Endothelial cell of umbilical vein (primary cell): ENCODE results near the gene CD300LG. TPM values are rescaled to one million over a fixed set of nuclear protein-coding genes. Genes with fewer than 3 reads are reported as not detected.

Experiments
- BruUV-seq: library from RNA; stranded (reverse); fragments of 400-500 nt; replicated peaks from 2 replicates; lab custom pipeline; 2021; lab: Mats Ljungman, UMichigan
- CTCF ChIA-PET: fragments of 300-600, 350-600 bp; sonication (Branson Sonifier 250); formaldehyde crosslinking; loops from one replicate; lab custom pipeline; 2021; ENCODE audit warnings: antibody characterized with exemption, inconsistent platforms; lab: Charles Lee
- POLR2A ChIA-PET: fragments of 300-600, 350-600 bp; sonication (Branson Sonifier 250); formaldehyde crosslinking; loops from one replicate; lab custom pipeline; 2021; ENCODE audit warnings: antibody characterized with exemption, inconsistent platforms; lab: Charles Lee
- DNase-seq: peaks from one replicate; pipeline ENCODE4 v3.0.0-alpha.2; 2011; ENCODE audit warnings: low read depth, low spot score
- FAIRE-seq: peaks from 2 replicates; lab custom pipeline; 2011; peaks lifted over from hg19 to GRCh38; lab: Jason Lieb, UNC
- H2AFZ ChIP-seq: 2 replicates; pipeline ENCODE4 v1.6.0; 2012; ENCODE audit warnings: low read depth, low read length, control low read depth, inconsistent platforms
- H3K27ac ChIP-seq: 2 replicates; pipeline ENCODE4 v1.5.1; 2011; ENCODE audit warnings: low read depth, mild to moderate bottlenecking, control low read depth, low read length, moderate library complexity; ENCODE audit not compliant: insufficient read depth
- H3K27me3 ChIP-seq, 2 experiments: 2 replicates each; pipeline versions ENCODE4 v1.6.0 to v1.6.1; 2011; ENCODE audit warnings: low read length in 2 of 2, mixed read lengths in 1 of 2; ENCODE audit not compliant: control insufficient read depth in 2 of 2, insufficient read depth in 2 of 2
- H3K36me3 ChIP-seq, 2 experiments: 2 replicates in 1 of 2; 3 replicates in 1 of 2; pipeline ENCODE4 v1.5.1; 2011; ENCODE audit warnings: low read length in 2 of 2, mild to moderate bottlenecking in 1 of 2, moderate library complexity in 1 of 2; ENCODE audit not compliant: control insufficient read depth in 2 of 2, insufficient read depth in 2 of 2; ENCODE audit errors: extremely low read depth in 1 of 2
- H3K4me1 ChIP-seq: 3 replicates; pipeline ENCODE4 v1.5.1; 2011; ENCODE audit warnings: mild to moderate bottlenecking, low read length; ENCODE audit not compliant: control insufficient read depth, insufficient read depth; ENCODE audit errors: extremely low read depth
- H3K4me2 ChIP-seq: 2 replicates; pipeline ENCODE4 v1.6.1; 2011; ENCODE audit warnings: low read length, control low read depth, mixed read lengths; ENCODE audit not compliant: insufficient read depth
- H3K4me3 ChIP-seq, 3 experiments: fragments of 200-600 bp in 1 of 3; sonication (generic), shearing (Covaris generic) in 1 of 3; replicated peaks in 1 of 3; 2 replicates each; pipeline ENCODE4 v1.5.1; 2011 to 2016; ENCODE audit warnings: control low read depth in 3 of 3, low read length in 3 of 3, mild to moderate bottlenecking in 2 of 3, inconsistent platforms in 1 of 3, low read depth in 1 of 3, moderate library complexity in 1 of 3; ENCODE audit not compliant: insufficient read depth in 1 of 3
- H3K79me2 ChIP-seq: 2 replicates; pipeline ENCODE4 v1.6.0; 2012; ENCODE audit warnings: low read length, inconsistent platforms; ENCODE audit not compliant: control insufficient read depth, insufficient read depth
- H3K9ac ChIP-seq: replicated peaks from 2 replicates; pipeline ENCODE3; 2011; ENCODE audit warnings: low read length, control low read depth; ENCODE audit not compliant: insufficient read depth; ENCODE audit errors: extremely low read depth
- H3K9me1 ChIP-seq: replicated peaks from 3 replicates; pipeline ENCODE4 v1.6.0; 2011; ENCODE audit warnings: mild to moderate bottlenecking, low read length; ENCODE audit not compliant: control insufficient read depth, insufficient read depth; ENCODE audit errors: extremely low read depth
- H3K9me3 ChIP-seq: replicated peaks from 2 replicates; pipeline ENCODE4 v1.5.1; 2012; ENCODE audit warnings: low read length, inconsistent platforms; ENCODE audit not compliant: control insufficient read depth, insufficient read depth
- H4K20me1 ChIP-seq: replicated peaks from 2 replicates; pipeline ENCODE3; 2011; ENCODE audit warnings: mild to moderate bottlenecking, low read length; ENCODE audit not compliant: control insufficient read depth, insufficient read depth; ENCODE audit errors: extremely low read depth
- EZH2 ChIP-seq: IDR thresholded peaks from 2 replicates; pipeline ENCODE4 v1.6.1; 2012; ENCODE audit warnings: borderline replicate concordance, low read depth, mild to moderate bottlenecking, moderate library complexity, low read length, inconsistent platforms; ENCODE audit not compliant: severe bottlenecking
- FOS ChIP-seq: IDR thresholded peaks from 2 replicates; pipeline ENCODE4 v1.6.1; 2011; ENCODE audit warnings: mild to moderate bottlenecking, low read length, moderate library complexity, borderline replicate concordance; ENCODE audit not compliant: insufficient read depth
- GATA2 ChIP-seq: IDR thresholded peaks from 2 replicates; pipeline ENCODE4 v1.7.0; 2011; ENCODE audit warnings: low read depth, mild to moderate bottlenecking, moderate library complexity, mixed read lengths, low read length; ENCODE audit not compliant: insufficient read length, insufficient read depth
- JUN ChIP-seq: IDR thresholded peaks from 2 replicates; pipeline ENCODE4 v1.6.1; 2011; ENCODE audit warnings: borderline replicate concordance, low read depth; ENCODE audit not compliant: insufficient read length, insufficient read depth
- MYC ChIP-seq: IDR thresholded peaks from one replicate; pipeline ENCODE4 v1.6.1; 2011; ENCODE audit warnings: mild to moderate bottlenecking, low read depth, low read length
- POLR2A ChIP-seq: IDR thresholded peaks from 2 replicates; pipeline ENCODE4 v1.6.1; 2012; ENCODE audit warnings: low read depth, mild to moderate bottlenecking, control low read depth, low read length
- POLR2AphosphoS5 ChIP-seq: IDR thresholded peaks from 2 replicates; pipeline ENCODE4 v1.6.1; 2012; ENCODE audit warnings: low read depth, mild to moderate bottlenecking, control low read depth, low read length, moderate library complexity; ENCODE audit not compliant: insufficient read depth
- dilution Hi-C: fragments of 300-500 bp; cut with MboI; formaldehyde crosslinking; loops from one replicate; pipeline ENCODE4 v1.15.0; 2019; ENCODE audit warnings: low sequenced_read_pairs; ENCODE audit not compliant: extremely low pct_ligation_motif_present
- intact Hi-C: fragments of 100-400 bp; cut with micrococcal nuclease; formaldehyde crosslinking; loops from one replicate; pipeline ENCODE4 v1.10.0; 2022
- polyA plus RNA-seq, 4 experiments: library from polyadenylated mRNA; depleted of rRNA in 3 of 4; stranded (reverse) in 3 of 4; unstranded in 1 of 4; fragments of >200 nt; gene quantifications; 2 replicates each; pipeline versions ENCODE4 v1.2.1 to v1.2.3, GENCODE V29; 2011 to 2012; ENCODE audit warnings: missing spikeins in 1 of 4
- total RNA-seq: library from RNA; stranded (reverse); gene quantifications from 2 replicates; pipeline ENCODE4 v1.2.3, GENCODE V29; 2021
- TF ChIP-seq, protein P1 (sequence below), 2 donors: IDR thresholded peaks; 1 replicate in 1 of 2; 2 replicates in 1 of 2; pipeline ENCODE4 v1.5.1; 2011; ENCODE audit warnings: low read length in 2 of 2, mild to moderate bottlenecking in 2 of 2, moderate library complexity in 2 of 2, control low read depth in 1 of 2, inconsistent platforms in 1 of 2, low read depth in 1 of 2; ENCODE audit not compliant: insufficient read depth in 1 of 2; ENCODE audit errors: extremely low read depth in 1 of 2
- TF ChIP-seq, protein P2 (sequence below): IDR thresholded peaks from 2 replicates; pipeline ENCODE4 v1.6.1; 2011; ENCODE audit not compliant: insufficient read depth, insufficient read length

The CD300LG gene
- total and polyA plus RNA-seq, 2 donors (not counting 3 experiments of a cell fraction or from before 2014, with no cell fraction given): not detected

DNA sequence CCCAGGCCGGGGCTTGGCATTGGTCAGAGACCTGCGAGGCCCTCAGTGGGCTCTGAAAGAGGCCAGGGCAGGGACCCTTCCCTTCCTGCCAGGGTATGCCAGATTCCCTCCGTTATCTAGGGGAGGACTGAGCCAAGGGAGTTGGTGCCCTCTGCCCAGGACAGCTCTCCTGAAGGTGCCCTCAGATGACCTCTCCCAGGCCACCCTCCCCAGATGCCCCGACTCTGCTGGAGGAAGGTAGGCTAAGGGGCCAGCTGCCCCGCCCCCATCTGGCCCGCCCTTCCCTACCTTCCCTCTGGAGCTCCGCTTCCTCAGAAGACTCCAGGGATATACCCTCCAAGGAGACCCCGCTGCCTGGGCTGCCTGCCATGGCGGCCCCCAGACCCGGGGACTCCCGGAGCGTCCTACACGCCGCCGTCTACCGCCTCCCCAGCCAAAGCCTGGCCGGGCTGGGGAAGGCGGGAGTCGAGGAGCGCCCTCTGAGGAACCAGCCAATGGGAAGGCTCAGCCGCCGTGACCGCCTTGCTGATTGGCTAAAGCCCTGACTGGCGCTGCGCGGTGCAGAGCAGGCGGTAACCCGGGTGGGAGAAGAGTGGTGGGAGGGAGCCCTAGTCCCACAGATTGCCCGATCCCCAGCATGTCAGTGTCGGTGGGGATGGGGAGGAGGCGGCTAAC lies 53.3 kb downstream of the CD300LG start:
- POLR2A ChIA-PET: no interaction called here

More for the DNA sequence above, 53.3 kb downstream of the CD300LG start:
- BruUV-seq: no TSS peak
- DNase-seq: peak; percentile 85
- Histone ChIP-seq H4K20me1 (no peaks in the 10 kb centered on the region), H3K79me2 (no peaks in the 10 kb centered on the region), H3K27me3 (peaks cover 4 to 6% of the 10 kb centered on the region in 2 experiments), H3K9me3 (no peaks in the 10 kb centered on the region), H3K36me3 (no peaks in the 10 kb centered on the region), H3K9ac (no peak overlapping the region), H2AFZ (peak overlapping the region; percentile 64), H3K9me1 (no peaks in the 10 kb centered on the region), H3K4me1 (peaks cover 3% of the 10 kb centered on the region), H3K27ac (no peak overlapping the region), H3K4me3 (peak overlapping the region in 2 of 3 experiments; percentile 26 to 29), H3K4me2 (peak overlapping the region; percentile 54)
- CTCF ChIA-PET: interaction anchor here (0.7 to 4.0 kb wide), 2 partner anchors 9 to 19 kb away, joined by 3 to 37 read pairs; no protein-coding TSS in a partner anchor
- peak; percentile 91 for FAIRE-seq
- no peak for TF ChIP-seq JUN
- no peak for TF ChIP-seq POLR2AphosphoS5
- no peak for TF ChIP-seq FOS
- TF ChIP-seq GATA2: no peak
- TF ChIP-seq, protein P1, sequence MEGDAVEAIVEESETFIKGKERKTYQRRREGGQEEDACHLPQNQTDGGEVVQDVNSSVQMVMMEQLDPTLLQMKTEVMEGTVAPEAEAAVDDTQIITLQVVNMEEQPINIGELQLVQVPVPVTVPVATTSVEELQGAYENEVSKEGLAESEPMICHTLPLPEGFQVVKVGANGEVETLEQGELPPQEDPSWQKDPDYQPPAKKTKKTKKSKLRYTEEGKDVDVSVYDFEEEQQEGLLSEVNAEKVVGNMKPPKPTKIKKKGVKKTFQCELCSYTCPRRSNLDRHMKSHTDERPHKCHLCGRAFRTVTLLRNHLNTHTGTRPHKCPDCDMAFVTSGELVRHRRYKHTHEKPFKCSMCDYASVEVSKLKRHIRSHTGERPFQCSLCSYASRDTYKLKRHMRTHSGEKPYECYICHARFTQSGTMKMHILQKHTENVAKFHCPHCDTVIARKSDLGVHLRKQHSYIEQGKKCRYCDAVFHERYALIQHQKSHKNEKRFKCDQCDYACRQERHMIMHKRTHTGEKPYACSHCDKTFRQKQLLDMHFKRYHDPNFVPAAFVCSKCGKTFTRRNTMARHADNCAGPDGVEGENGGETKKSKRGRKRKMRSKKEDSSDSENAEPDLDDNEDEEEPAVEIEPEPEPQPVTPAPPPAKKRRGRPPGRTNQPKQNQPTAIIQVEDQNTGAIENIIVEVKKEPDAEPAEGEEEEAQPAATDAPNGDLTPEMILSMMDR (IDR thresholded peaks at IDR 0.05; ENCODE audit: extremely low read depth in 1 of 2, insufficient read depth in 1 of 2, low read depth in 1 of 2, low read length in 2 of 2): no peak
- TF ChIP-seq MYC: no peak
- TF ChIP-seq EZH2: no peak
- TF ChIP-seq, protein P2, sequence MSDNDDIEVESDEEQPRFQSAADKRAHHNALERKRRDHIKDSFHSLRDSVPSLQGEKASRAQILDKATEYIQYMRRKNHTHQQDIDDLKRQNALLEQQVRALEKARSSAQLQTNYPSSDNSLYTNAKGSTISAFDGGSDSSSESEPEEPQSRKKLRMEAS: no peak
- no peak for TF ChIP-seq POLR2A
- intact Hi-C loops (no loop called here), dilution Hi-C loops (no loop called here)
